NCI-H2081 (cell line): Measurements from ENCODE around the gene TGFBR3L.
"Not testable (repeated sequence)": the region's sequence is repeated elsewhere in the genome, so short reads cannot be mapped to it uniquely, and the experiment has no call there.

Source experiments
- DNase-seq, 2 experiments: peaks; one replicate each; lab custom pipeline; 2025; lab: John Stamatoyannopoulos, UW

Gene TGFBR3L

DNA sequence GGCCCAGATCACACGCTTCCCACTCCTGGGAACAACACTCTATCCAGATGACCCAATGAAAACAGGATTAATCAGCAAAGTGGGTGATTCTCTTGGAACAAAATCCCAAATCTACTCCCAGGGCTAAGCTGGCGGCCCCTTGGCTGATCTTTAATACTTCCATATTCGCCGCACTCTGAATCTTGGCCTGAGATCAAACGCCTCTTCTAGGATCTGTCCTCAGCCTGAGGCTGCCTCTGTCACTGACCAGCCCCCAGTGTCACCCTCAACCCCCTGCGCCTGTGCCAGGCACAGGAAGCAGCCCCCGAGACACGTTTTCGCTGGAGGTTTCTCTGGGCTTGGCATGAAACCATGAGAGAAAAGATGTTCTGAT is 13.7 kb downstream of the TGFBR3L start:
- no peak for DNase-seq

- no peak for DNase-seq
Measured at GRCh38 chr19:7928741-7929701, 14.4 kb downstream of the TGFBR3L start.

DNA sequence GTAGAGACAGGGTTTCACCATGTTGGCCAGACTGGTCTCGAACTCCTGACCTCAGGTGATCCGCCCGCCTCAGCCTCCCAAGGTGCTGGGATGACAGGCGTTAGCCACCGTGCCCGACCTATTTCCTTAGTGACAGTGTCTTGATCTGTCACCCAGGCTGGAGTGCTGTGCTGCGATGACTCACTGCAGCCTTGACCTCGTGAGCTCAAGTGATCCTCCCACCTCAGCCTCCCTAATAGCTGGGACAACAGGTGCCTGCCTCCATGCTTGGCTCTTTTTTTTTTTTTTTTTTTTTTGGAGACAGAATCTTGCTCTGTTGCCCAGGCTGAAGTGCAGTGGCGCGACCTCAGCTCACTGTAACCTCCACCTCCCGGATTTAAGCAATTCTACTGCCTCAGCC is 15.4 kb downstream of the TGFBR3L start:
- not testable (repeated sequence) for DNase-seq

DNA sequence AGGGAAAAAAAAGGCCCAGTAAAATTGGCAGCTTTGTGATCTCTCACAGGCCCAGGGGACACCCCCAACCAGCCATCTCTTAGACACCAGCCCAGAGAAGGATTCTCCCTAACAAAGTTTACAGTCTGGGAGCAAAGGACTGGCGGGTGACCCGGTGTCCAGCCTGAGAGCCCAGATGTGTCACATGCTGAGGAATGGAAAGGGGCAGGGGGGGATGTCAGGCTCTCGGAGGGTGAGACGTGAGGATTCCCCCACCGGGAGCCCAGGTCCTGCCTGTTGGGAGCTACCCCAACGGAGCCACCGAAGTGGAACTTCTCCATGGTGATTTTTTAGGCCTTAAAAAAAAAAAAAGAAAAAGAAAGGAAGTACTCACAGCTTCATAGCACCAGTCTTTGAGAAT is 16.1 kb downstream of the TGFBR3L start:
- DNase-seq: no peak

GRCh38 chr19:7931221-7932061 is 16.8 kb downstream of the TGFBR3L start:
- DNase-seq: no peak

GRCh38 chr19:7932276-7932929 is 17.8 kb downstream of the TGFBR3L start:
- DNase-seq: no peak

GRCh38 chr19:7932930-7933300 is 18.3 kb downstream of the TGFBR3L start:
- DNase-seq: no peak

DNA sequence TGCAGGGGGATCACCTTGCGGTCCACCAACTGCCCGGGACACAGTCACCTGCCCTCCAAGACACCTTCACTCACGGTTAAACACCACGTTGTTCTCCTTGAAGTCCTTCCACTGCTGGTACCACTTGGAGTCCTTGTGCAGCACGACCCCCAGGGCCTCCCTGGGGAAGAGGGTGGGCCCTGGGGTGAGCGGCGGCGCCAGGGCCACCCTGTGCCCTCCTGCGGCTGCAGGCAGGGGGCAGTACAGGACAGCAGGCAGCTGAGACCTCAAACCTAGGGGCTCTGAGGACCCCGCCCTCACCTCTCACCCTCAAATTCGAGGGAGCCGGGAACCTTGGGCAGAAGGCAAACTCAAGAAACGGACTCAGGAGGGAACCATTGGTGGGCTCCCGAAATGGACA is 18.8 kb downstream of the TGFBR3L start:
- DNase-seq: no peak

GRCh38 chr19:7933828-7934725 is 19.4 kb downstream of the TGFBR3L start:
- no peak for DNase-seq

GRCh38 chr19:7934766-7935165 is 20.1 kb downstream of the TGFBR3L start:
- DNase-seq: no peak

GRCh38 chr19:7940841-7941240 is 26.2 kb downstream of the TGFBR3L start:
- no peak for DNase-seq

DNA sequence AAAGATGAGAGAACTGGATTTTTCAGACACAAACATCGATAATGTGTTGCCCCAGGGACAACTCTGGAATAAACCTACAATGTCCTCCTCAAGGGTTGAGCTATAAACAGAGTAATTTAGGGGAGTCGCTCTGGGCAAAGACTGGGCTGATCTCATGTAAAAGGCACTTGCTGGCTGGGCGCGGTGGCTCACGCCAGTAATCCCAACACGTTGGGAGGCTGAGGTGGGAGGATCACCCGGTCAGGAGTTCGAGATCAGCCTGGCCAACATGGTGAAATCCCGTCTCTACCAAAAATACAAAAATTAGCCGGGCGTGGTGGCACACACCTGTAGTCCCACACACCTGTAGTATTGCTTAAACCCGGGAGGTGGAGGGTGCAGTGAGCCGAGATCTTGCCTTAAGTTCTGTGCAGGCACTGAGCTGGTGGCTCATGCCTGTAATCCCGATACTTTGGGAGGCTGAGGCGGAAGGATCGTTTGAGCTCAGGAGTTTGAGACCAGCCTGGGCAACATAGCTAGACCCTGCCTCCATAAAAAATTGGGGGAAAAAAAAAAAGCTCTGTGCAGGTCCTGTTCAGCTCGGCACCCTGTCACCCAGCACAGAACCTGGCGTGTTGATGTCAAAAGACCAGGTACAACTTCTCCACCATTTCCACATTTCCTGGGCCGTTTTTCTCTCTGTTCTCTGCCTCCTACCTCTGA is 27.4 kb downstream of the TGFBR3L start:
- DNase-seq: no peak

DNA sequence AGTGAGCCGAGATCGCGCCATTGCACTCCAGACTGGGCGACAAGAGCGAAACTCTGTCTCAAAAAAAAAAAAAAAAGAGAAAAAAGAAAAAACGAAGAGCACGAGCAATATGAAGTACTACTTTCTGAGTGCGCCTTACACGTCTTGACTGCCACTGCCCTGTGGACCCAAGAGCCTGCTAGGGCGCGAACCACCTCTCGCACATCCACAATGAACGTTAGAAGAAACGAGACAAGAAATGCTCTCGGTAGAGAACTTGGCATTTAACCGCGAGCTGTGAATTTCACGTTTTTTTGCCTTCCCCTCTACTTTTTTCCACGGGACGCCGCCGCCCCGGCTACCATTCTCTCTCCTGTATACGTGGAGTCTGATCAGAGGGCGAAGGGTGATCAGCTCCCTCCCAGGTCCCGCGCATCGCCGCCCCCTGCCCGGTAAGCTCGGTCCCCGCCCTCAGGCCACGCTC is 28.4 kb downstream of the TGFBR3L start:
- no peak for DNase-seq

GRCh38 chr19:7943444-7944176 is 29.0 kb downstream of the TGFBR3L start, which contains the start of gene TIMM44:
Gene TIMM44 (minus strand): TSS chr19:7943666. CDS start chr19:7943651, 15 bp downstream.
- peak; percentile 99 for DNase-seq

- DNase-seq: peak; percentile 75 to 81
Measured at GRCh38 chr19:7944177-7944761, 29.6 kb downstream of the TGFBR3L start.

DNA sequence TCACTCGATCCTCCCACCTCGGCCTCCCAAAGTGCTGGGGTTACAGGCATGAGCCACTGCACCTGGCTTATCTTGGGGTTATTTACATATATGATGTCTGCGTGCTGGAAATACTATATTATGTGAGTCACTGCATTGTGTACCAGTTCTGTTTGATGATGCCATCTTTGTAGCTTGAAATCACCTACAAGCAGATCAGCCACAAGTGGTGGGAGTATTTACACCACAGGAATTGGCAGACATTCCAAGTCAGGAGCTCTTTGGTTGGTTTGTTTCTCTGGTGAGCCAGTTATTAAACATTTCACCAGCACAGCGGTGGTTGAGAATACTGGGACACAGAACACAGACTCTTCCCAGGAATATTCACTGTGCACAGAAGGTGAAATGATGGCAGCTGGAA is 33.3 kb downstream of the TGFBR3L start:
- DNase-seq: no peak

GRCh38 chr19:7953060-7953459 is 38.4 kb downstream of the TGFBR3L start:
- no peak for DNase-seq

DNA sequence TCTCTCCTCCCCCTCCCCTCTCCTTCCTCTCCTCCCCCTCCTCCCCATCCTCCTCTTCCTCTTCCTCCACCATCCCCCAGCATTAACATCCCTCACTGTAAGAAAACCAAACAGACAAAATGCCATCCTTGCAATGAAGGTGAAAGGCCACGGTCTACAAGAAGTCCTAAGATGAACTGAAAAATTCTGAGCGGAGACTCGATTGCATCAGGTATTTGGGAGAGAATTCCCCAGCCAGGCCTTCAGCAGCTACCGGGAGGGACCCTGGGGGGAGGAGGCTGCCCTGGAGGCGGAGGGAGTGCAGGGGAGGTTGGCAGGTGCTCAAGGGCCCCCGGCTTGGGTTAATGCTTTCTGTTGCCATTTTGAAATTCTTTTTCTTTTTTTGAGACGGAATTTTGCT is 38.9 kb downstream of the TGFBR3L start:
- no peak for DNase-seq

GRCh38 chr19:7955696-7956095 is 41.1 kb downstream of the TGFBR3L start:
- no peak for DNase-seq
